Effector CD4-positive, alpha-beta T cell (primary cell): Measurements from ENCODE around the gene PI4K2B.
"Not testable (repeated sequence)": the region's sequence is repeated elsewhere in the genome, so short reads cannot be mapped to it uniquely, and the experiment has no call there.

Source experiments
- DNase-seq: peaks from one replicate; pipeline ENCODE4 v3.0.0-alpha.2; 2020

The PI4K2B gene

GRCh38 chr4:25245181-25245580 lies 11.3 kb downstream of the PI4K2B start:
- no peak for DNase-seq

GRCh38 chr4:25246680-25247611 lies 13.1 kb downstream of the PI4K2B start:
- DNase-seq = no peak

- not testable (repeated sequence) for DNase-seq
These were observed 15.0 kb downstream of the PI4K2B start for GRCh38 chr4:25248875-25249274.

- not testable (repeated sequence) for DNase-seq
These were observed 15.7 kb downstream of the PI4K2B start for GRCh38 chr4:25249494-25249893.

- DNase-seq = no peak
These were observed 18.6 kb downstream of the PI4K2B start for GRCh38 chr4:25252230-25253070.

GRCh38 chr4:25253071-25253445 lies 19.2 kb downstream of the PI4K2B start:
- DNase-seq = no peak

- DNase-seq = not testable (repeated sequence)
These were observed 20.0 kb downstream of the PI4K2B start for GRCh38 chr4:25253786-25254185.

- no peak for DNase-seq
These were observed 25.2 kb downstream of the PI4K2B start for GRCh38 chr4:25258980-25259578.

- DNase-seq = no peak
These were observed 38.0 kb downstream of the PI4K2B start for GRCh38 chr4:25271866-25272265.

- DNase-seq = no peak
These were observed 46.4 kb downstream of the PI4K2B start for GRCh38 chr4:25280210-25280609.

GRCh38 chr4:25283948-25284347 lies 50.1 kb downstream of the PI4K2B start:
- DNase-seq = no peak

GRCh38 chr4:25284466-25284865 lies 50.6 kb downstream of the PI4K2B start:
- DNase-seq = no peak

- DNase-seq = no peak
These were observed 56.7 kb downstream of the PI4K2B start for GRCh38 chr4:25290490-25291067.

GRCh38 chr4:25291158-25291733 lies 57.4 kb downstream of the PI4K2B start:
- no peak for DNase-seq

GRCh38 chr4:25297528-25298242 lies 63.9 kb downstream of the PI4K2B start:
- no peak for DNase-seq

GRCh38 chr4:25299476-25300203 lies 65.8 kb downstream of the PI4K2B start:
- DNase-seq = no peak

GRCh38 chr4:25301471-25301870 lies 67.6 kb downstream of the PI4K2B start:
- no peak for DNase-seq

GRCh38 chr4:25302626-25303025 lies 68.8 kb downstream of the PI4K2B start:
- DNase-seq = no peak

- no peak for DNase-seq
These were observed 69.7 kb downstream of the PI4K2B start for GRCh38 chr4:25303578-25303977.

GRCh38 chr4:25306518-25307057 lies 72.8 kb downstream of the PI4K2B start:
- no peak for DNase-seq

- no peak for DNase-seq
These were observed 73.8 kb downstream of the PI4K2B start for GRCh38 chr4:25307596-25307995.
